HG02885 (cell line): Measurements from ENCODE around the gene KRT33A.

Experiments
- ATAC-seq: cut with Tn5 transposase; IDR thresholded peaks from one replicate; pipeline ENCODE4 v1.9.1; 2021; ENCODE audit warnings: mild to moderate bottlenecking; ENCODE audit not compliant: unreplicated experiment, poor library complexity

Gene KRT33A

DNA sequence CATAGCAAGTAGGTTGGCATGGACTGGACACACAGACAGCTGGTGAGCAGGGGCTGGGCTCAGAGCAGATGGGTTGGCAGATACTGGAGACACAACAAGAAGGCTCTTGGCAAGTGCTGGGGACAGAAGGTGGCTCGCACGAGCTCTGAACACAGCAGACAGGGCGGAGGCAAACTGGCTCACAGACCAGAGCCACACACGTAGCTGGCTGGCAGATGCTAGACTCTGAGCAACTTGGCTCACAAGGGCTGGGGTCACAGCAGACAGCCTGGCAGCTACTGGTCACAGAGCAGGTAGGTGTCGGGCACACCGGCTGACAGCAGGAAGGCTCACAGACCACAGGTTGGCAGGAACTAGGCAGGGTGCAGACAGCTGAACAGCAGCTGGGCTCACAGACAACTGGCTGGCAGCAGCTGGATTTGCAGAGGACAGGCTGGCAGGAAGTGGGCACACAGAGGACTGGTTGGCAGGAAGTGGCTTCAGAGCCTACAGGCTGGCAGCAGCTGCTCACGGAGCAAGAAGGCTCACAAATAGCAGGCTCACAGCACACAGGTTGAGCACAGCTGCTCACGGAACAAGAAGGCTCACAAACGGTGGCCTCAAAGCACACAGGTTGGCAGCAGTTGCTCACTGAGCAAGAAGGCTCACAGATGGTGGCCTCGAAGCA, 42.2 kb downstream of the KRT33A start:
- no peak for ATAC-seq

- ATAC-seq: no peak
These were observed 43.0 kb downstream of the KRT33A start for GRCh38 chr17:41307647-41308046.

DNA sequence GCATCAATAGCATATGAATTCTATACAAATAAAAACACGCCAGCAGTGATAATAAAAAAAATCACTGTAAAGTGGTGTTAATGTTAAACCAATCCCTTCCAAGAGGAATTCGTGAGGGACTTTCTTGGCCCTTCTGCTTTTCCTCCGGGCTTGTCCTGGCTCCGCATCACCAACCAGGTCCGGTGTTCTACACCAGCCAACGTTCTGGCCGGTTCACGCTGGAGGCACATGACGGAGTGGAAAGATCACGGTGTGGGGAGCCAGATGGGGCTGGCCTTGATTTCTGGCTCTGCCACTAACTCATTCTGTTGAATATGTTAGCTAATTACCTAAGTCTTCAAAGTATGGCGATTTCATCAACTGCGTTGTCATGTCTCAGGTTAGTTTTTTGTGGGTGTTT, 46.5 kb downstream of the KRT33A start:
- no peak for ATAC-seq

DNA sequence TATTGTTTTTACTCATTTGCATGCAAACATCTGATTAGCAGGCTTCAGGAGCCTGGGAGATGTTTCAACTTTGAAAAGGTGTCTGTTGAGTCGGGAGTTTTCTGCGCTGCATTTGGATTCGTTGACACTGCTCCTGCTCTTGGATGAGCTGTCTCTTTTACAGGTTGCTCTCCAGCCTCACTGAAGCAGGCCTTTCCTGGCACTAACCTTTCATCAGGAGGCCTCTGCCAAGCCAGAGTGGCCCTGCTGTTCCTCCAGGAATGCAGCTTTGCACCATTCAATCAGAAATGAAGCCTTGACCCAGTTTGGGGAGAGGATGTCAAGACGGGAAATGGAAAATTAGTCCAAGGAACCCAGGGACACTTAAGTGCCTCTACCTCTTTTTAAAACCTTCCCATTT, 47.6 kb downstream of the KRT33A start:
- no peak for ATAC-seq

DNA sequence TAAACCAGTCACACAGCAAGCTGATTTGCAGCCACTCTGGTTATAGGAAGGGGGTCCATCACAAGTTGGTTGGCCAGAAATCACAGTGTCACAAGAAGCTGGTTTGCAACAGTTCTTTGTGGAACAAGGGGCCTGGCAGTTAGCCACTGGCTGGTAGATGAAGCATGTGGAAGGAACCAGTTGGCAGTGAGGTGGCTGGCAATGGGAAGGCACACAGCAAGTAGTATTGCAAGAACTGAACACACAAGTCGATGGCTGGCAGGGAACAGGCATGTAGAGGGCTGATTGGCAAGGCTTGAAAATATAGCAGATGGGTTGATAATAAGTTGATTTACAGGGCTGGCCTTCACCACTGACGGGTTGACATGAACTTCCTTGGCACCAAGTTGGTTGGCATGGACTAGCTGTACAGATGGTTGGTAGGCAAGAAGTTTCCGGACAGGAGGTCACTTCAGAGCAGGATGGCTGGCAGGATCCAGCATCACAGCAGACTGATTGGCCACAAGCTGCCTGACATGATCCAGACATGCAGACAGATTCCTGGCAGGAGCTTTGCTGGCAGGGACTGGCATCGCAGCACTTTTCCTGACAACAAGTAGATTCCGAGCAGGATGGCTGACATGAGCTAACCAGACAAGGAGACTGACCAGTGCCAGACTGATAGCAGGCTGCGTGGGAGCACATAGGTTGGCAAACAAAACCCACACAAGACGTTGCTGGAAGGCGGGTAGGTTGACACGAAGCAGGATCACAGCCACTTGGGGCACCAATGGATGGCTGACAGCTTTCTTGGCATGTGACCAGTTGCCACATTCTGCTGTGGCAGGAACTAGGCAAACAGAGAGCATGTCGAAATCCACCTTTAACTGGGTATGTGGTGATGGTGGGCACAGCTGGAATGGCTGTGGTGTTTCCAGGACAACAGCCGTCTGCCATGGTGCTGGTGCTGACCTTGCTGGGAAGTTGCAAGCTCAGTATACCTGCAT, 48.4 kb downstream of the KRT33A start, which contains the start of gene KRTAP29-1:
Gene KRTAP29-1, minus strand, starts transcription at position 936 of the 986 bp plus-strand sequence. Its CDS starts 0 bp downstream, at position 936.
- no peak for ATAC-seq

- ATAC-seq: no peak
These were observed 49.3 kb downstream of the KRT33A start for GRCh38 chr17:41301204-41301790.

DNA sequence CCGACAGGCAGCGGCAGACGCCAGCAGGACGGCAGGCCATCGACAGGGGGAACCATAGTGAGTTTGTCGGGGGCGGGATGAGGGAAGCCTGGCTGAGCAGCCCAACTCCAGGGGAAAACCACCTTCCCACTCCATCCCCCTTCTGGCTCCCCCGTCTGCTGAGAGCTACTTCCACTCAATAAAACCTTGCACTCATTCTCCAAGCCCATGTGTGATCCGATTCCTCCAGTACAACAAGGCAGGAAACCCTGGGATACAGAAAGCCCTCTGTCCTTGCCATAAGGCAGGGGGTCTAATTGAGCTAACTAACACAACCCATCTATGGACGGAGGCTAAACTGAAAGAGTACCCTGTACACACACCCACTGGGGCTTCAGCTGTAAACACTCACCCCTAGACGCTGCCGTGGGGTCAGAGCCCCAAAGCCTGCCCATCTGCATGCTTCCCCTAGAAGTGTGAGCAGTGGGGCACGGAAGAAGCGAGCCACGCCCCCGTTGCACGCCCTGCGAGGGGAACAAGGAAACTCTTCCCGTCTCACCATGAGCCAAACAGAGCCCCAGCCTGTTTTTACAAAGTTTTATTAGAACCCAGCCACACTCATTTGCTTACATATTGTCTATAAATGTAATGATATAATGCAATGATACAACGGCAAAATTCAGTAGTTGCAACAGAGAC, 52.0 kb downstream of the KRT33A start:
- ATAC-seq: no peak

DNA sequence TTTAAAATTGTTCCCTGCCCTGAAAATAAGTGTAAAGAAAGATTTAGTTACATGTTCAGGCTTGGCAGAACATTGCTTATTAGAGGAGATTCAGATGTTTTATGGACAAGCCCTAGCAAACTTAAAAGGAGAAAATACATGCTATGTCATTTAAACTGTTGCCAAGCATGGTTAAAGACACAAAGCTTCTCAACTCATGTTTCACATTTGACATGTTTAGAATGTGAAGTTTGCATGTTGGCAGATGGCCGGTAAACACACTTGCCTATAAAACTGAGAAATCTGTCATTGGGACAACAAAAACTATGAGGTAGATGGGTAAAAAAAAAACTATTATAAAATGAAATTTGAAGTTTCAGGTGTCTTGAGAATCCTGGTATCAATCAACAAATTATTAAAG, 53.8 kb downstream of the KRT33A start:
- no peak for ATAC-seq
